Left lung (tissue), 10 donors: ENCODE results near the gene TASP1. TPM values are rescaled to one million over a fixed set of nuclear protein-coding genes. Genes with fewer than 3 reads are reported as not detected.
"Not testable (repeated sequence)": the region's sequence is repeated elsewhere in the genome, so short reads cannot be mapped to it uniquely, and the experiment has no call there.

Experiments used
- ATAC-seq: fragments of 200-7000 bp; cut with Tn5 transposase; one replicate; pipeline ENCODE4 v1.9.1; 2020; ENCODE audit warnings: moderate library complexity
- DNase-seq, 4 donors: peaks; one replicate each; pipeline ENCODE4 v3.0.0-alpha.2; 2013 to 2020
- H3K27ac ChIP-seq, 2 donors: fragments of 200-600 bp; sonication (generic) in 1 of 2; one replicate each; pipeline versions ENCODE4 v1.5.0 to v1.8.0; 2020 to 2021
- H3K27me3 ChIP-seq, 2 donors: fragments of 200-600 bp; sonication (generic) in 1 of 2; one replicate each; pipeline versions ENCODE4 v1.5.0 to v1.8.0; 2020 to 2021
- H3K36me3 ChIP-seq, 2 donors: fragments of 200-600 bp; sonication (generic) in 1 of 2; one replicate each; pipeline versions ENCODE4 v1.5.0 to v1.8.0; 2020 to 2021
- H3K4me1 ChIP-seq, 2 donors: fragments of 200-600 bp; one replicate each; pipeline ENCODE4 v1.8.0; 2021
- H3K4me3 ChIP-seq, 2 donors: fragments of 200-600 bp; sonication (generic) in 1 of 2; one replicate each; pipeline versions ENCODE4 v1.5.0 to v1.8.0; 2020 to 2021; ENCODE audit warnings: mild to moderate bottlenecking in 1 of 2
- H3K9me3 ChIP-seq, 2 donors: fragments of 200-600 bp; sonication (generic) in 1 of 2; one replicate each; pipeline versions ENCODE4 v1.5.0 to v1.8.0; 2020 to 2021
- intact Hi-C, 2 donors: fragments of 100-400 bp; cut with DNase I; formaldehyde crosslinking; loops; one replicate each; pipeline versions ENCODE4 v1.11.2 to v1.14.2; 2022
- polyA plus RNA-seq, 6 donors: library from polyadenylated mRNA; unstranded; fragments of 120-200 nt; gene quantifications; one replicate each; pipeline ENCODE4 v1.2.1, GENCODE V29; 2013; ENCODE audit not compliant: insufficient read length in 6 of 6
- total RNA-seq, 2 donors: library from RNA; stranded (reverse); fragmentation: NEBNext Ultra II Directional; extraction: Animal tissue kit (Norgen Biotek cat#: 25700); gene quantifications; one replicate each; pipeline ENCODE4 v1.2.1, GENCODE V29; 2021
- TF ChIP-seq, protein P1 (sequence below), 2 donors: fragments of 200-600 bp; sonication (generic) in 1 of 2; IDR thresholded peaks; one replicate each; pipeline versions ENCODE4 v1.5.0 to v1.8.0; 2021; ENCODE audit warnings: antibody characterized with exemption in 2 of 2
- donor health status: DM: no; HTN: yes; CAD: no.
- donor health status: DM: no; HTN: no; CAD: no.

TASP1 gene
- total and polyA plus RNA-seq, 8 donors: 12.9 to 19.9 (median 17.3) TPM

DNA sequence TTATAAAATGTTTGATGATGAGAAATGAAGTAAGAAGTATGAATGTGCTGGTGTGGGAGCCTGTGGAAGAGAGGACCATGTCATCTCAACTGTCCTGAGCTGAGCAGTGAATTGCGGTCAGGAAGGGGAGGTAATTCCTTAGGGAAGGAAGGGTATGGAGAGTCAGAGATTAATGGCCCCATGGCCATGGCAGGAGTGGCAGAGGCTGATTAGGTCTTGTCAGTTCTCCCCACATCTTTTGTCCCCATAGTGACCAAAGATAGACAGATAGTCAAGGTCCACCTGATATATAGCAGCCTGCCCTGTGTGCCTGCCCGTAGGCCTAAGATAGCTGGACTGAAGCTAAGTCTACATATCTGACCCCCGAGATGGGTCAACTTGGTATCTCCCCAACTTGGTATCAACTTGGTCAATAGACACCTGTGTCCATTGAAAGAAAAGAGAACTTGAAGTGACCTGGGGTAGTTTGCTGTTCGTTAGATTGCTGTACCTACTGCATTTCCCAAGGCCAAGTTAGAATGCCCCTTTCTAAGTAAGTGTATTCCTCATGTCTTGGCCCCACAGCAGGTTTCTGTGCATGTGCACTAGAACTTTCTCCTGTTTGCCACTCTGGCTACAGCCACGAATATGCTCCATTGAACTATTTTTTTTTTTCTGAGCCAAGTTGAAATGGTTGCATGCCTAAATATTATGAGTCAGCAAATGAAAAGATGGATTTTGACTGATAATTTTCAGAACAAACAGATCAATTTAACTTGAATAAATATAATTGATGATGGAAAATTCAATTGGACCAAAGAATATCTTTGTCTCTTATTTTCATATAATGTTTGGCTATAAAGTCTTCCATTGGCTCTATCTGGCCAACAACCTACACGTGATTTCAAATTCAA lies 274.2 kb downstream of the TASP1 start:
- Histone ChIP-seq H3K27me3 (no peaks in the 10 kb centered on the region), H3K4me3 (no peak overlapping the region), H3K36me3 (no peaks in the 10 kb centered on the region), H3K9me3 (peaks cover 0 to 5% of the 10 kb centered on the region in 2 donors), H3K27ac (no peak overlapping the region), H3K4me1 (no peaks in the 10 kb centered on the region)
- TF ChIP-seq, protein P1, sequence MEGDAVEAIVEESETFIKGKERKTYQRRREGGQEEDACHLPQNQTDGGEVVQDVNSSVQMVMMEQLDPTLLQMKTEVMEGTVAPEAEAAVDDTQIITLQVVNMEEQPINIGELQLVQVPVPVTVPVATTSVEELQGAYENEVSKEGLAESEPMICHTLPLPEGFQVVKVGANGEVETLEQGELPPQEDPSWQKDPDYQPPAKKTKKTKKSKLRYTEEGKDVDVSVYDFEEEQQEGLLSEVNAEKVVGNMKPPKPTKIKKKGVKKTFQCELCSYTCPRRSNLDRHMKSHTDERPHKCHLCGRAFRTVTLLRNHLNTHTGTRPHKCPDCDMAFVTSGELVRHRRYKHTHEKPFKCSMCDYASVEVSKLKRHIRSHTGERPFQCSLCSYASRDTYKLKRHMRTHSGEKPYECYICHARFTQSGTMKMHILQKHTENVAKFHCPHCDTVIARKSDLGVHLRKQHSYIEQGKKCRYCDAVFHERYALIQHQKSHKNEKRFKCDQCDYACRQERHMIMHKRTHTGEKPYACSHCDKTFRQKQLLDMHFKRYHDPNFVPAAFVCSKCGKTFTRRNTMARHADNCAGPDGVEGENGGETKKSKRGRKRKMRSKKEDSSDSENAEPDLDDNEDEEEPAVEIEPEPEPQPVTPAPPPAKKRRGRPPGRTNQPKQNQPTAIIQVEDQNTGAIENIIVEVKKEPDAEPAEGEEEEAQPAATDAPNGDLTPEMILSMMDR (IDR thresholded peaks at IDR 0.05): no peak
- intact Hi-C loops: no loop called here
- DNase-seq (no peak), ATAC-seq (no peak)

GRCh38 chr20:13363473-13363872 lies 275.3 kb downstream of the TASP1 start:
- Histone ChIP-seq H3K27me3 (no peaks in the 10 kb centered on the region), H3K4me1 (no peaks in the 10 kb centered on the region), H3K27ac (no peak overlapping the region), H3K36me3 (no peaks in the 10 kb centered on the region), H3K9me3 (peaks cover 0 to 2% of the 10 kb centered on the region in 2 donors), H3K4me3 (no peak overlapping the region)
- no peak for DNase-seq
- intact Hi-C loops: no loop called here
- no peak for ATAC-seq
- TF ChIP-seq, protein P1 (IDR thresholded peaks at IDR 0.05): no peak

DNA sequence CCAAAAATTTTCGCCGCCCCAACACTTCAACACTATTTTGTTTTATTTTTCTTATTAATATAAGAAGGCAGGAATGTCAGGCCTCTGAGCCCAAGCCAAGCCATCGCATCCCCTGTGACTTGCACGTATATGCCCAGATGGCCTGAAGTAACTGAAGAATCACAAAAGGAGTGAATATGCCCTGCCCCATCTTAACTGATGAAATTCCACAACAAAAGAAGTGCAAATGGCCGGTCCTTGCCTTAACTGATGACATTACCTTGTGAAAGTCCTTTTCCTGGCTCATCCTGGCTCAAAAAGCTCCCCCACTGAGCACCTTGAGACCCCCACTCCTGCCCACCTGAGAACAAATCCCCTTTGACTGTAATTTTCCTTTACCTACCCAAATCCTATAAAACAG lies 276.6 kb downstream of the TASP1 start:
- H3K27me3 ChIP-seq, H3K4me3 ChIP-seq, H3K36me3 ChIP-seq, H3K9me3 ChIP-seq, H3K4me1 ChIP-seq, intact Hi-C loops, DNase-seq, ATAC-seq, H3K27ac ChIP-seq: not testable (repeated sequence)

- H3K4me3 ChIP-seq, H3K9me3 ChIP-seq, H3K36me3 ChIP-seq, DNase-seq, H3K27ac ChIP-seq, ATAC-seq, intact Hi-C loops, H3K4me1 ChIP-seq, H3K27me3 ChIP-seq: not testable (repeated sequence)
Observed at GRCh38 chr20:13358936-13359335, 279.8 kb downstream of the TASP1 start.

- intact Hi-C loops, H3K36me3 ChIP-seq, DNase-seq, H3K4me3 ChIP-seq, H3K27ac ChIP-seq, ATAC-seq, H3K27me3 ChIP-seq, H3K9me3 ChIP-seq, H3K4me1 ChIP-seq: not testable (repeated sequence)
Observed at GRCh38 chr20:13357782-13358181, 280.9 kb downstream of the TASP1 start.

- H3K27ac ChIP-seq: no peak overlapping the region
- intact Hi-C loops: no loop called here
- no peaks in the 10 kb centered on the region for H3K36me3 ChIP-seq
- H3K9me3 ChIP-seq: no peaks in the 10 kb centered on the region
- no peak for DNase-seq
- TF ChIP-seq, protein P1 (IDR thresholded peaks at IDR 0.05): no peak
- no peaks in the 10 kb centered on the region for H3K4me1 ChIP-seq
- no peaks in the 10 kb centered on the region for H3K27me3 ChIP-seq
- H3K4me3 ChIP-seq: no peak overlapping the region
- no peak for ATAC-seq
Observed at GRCh38 chr20:13356591-13356990, 282.1 kb downstream of the TASP1 start.
